Cortex of kidney (tissue), 1 donor: ENCODE measurements around the gene APBA2.
"Not testable (repeated sequence)": the region's sequence is repeated elsewhere in the genome, so short reads cannot be mapped to it uniquely, and the experiment has no call there.

Source experiments
- DNase-seq: peaks from one replicate; lab custom pipeline; 2025; lab: John Stamatoyannopoulos, UW

The APBA2 gene

GRCh38 chr15:29037997-29038705 lies 152.4 kb downstream of the APBA2 start:
- no peak for DNase-seq

- DNase-seq = no peak
These were observed 153.9 kb downstream of the APBA2 start for GRCh38 chr15:29039466-29040369.

- no peak for DNase-seq
These were observed 154.6 kb downstream of the APBA2 start for GRCh38 chr15:29040370-29040751.

- no peak for DNase-seq
These were observed 158.1 kb downstream of the APBA2 start for GRCh38 chr15:29043736-29044502.

GRCh38 chr15:29044503-29044901 lies 158.7 kb downstream of the APBA2 start:
- no peak for DNase-seq

GRCh38 chr15:29045161-29045560 lies 159.4 kb downstream of the APBA2 start:
- not testable (repeated sequence) for DNase-seq

- no peak for DNase-seq
These were observed 159.9 kb downstream of the APBA2 start for GRCh38 chr15:29045717-29046116.

- no peak for DNase-seq
These were observed 160.6 kb downstream of the APBA2 start for GRCh38 chr15:29046281-29046810.

- no peak for DNase-seq
These were observed 161.2 kb downstream of the APBA2 start for GRCh38 chr15:29046977-29047376.

- DNase-seq = no peak
These were observed 162.2 kb downstream of the APBA2 start for GRCh38 chr15:29048011-29048410.

- DNase-seq = no peak
These were observed 165.1 kb downstream of the APBA2 start for GRCh38 chr15:29050870-29051269.

- DNase-seq = no peak
These were observed 165.6 kb downstream of the APBA2 start for GRCh38 chr15:29051422-29051821.

GRCh38 chr15:29053006-29053405 lies 167.2 kb downstream of the APBA2 start:
- DNase-seq = no peak

GRCh38 chr15:29053661-29054131 lies 167.9 kb downstream of the APBA2 start:
- DNase-seq = no peak

GRCh38 chr15:29054171-29055045 lies 168.6 kb downstream of the APBA2 start:
- DNase-seq = no peak

GRCh38 chr15:29055876-29056275 lies 170.1 kb downstream of the APBA2 start:
- DNase-seq = no peak

- no peak for DNase-seq
These were observed 171.2 kb downstream of the APBA2 start for GRCh38 chr15:29056839-29057450.

- DNase-seq = no peak
These were observed 172.1 kb downstream of the APBA2 start for GRCh38 chr15:29057856-29058255.

GRCh38 chr15:29058903-29059539 lies 173.2 kb downstream of the APBA2 start:
- DNase-seq = no peak
